Rectal smooth muscle tissue (tissue), 1 donor: ENCODE results near the gene ZNF143.
"Not testable (repeated sequence)": the region's sequence is repeated elsewhere in the genome, so short reads cannot be mapped to it uniquely, and the experiment has no call there.

Experiments used
- H3K27ac ChIP-seq: one replicate; pipeline ENCODE4 v1.7.0; 2013; ENCODE audit warnings: low read depth, low read length, inconsistent platforms
- H3K27me3 ChIP-seq: one replicate; pipeline ENCODE4 v1.7.0; 2013; ENCODE audit warnings: low read length; ENCODE audit not compliant: control insufficient read depth, insufficient read depth
- H3K36me3 ChIP-seq: one replicate; pipeline ENCODE4 v1.7.0; 2013; ENCODE audit warnings: low read length; ENCODE audit not compliant: control insufficient read depth, insufficient read depth
- H3K4me1 ChIP-seq: one replicate; pipeline ENCODE4 v1.7.0; 2013; ENCODE audit warnings: low read length; ENCODE audit not compliant: control insufficient read depth, insufficient read depth
- H3K4me3 ChIP-seq: one replicate; pipeline ENCODE4 v1.7.0; 2013; ENCODE audit warnings: low read length
- H3K9ac ChIP-seq: one replicate; pipeline ENCODE4 v1.7.0; 2013; ENCODE audit warnings: low read length

ZNF143 gene

GRCh38 chr11:9530901-9531625, 70.3 kb downstream of the ZNF143 start:
- H3K4me3 ChIP-seq = no peak overlapping the region
- no peak overlapping the region for H3K27ac ChIP-seq
- peaks cover 23% of the 10 kb centered on the region for H3K4me1 ChIP-seq

GRCh38 chr11:9533058-9533457, 72.2 kb downstream of the ZNF143 start:
- no peak overlapping the region for H3K9ac ChIP-seq
- peaks cover under 1% of the 10 kb centered on the region for H3K36me3 ChIP-seq
- no peaks in the 10 kb centered on the region for H3K27me3 ChIP-seq
- H3K27ac ChIP-seq = no peak overlapping the region
- H3K4me1 ChIP-seq = peaks cover 12% of the 10 kb centered on the region
- no peak overlapping the region for H3K4me3 ChIP-seq

More at GRCh38 chr11:9530901-9531625, 70.3 kb downstream of the ZNF143 start:
- no peaks in the 10 kb centered on the region for H3K27me3 ChIP-seq
- no peak overlapping the region for H3K9ac ChIP-seq
- H3K36me3 ChIP-seq = no peaks in the 10 kb centered on the region

- no peak overlapping the region for H3K9ac ChIP-seq
- peaks cover 2% of the 10 kb centered on the region for H3K36me3 ChIP-seq
- no peaks in the 10 kb centered on the region for H3K27me3 ChIP-seq
- peaks cover 12% of the 10 kb centered on the region for H3K4me1 ChIP-seq
- no peak overlapping the region for H3K27ac ChIP-seq
- no peak overlapping the region for H3K4me3 ChIP-seq
These were observed 73.1 kb downstream of the ZNF143 start for GRCh38 chr11:9533736-9534473.

GRCh38 chr11:9535189-9535781, 74.5 kb downstream of the ZNF143 start:
- no peak overlapping the region for H3K27ac ChIP-seq
- H3K9ac ChIP-seq = no peak overlapping the region
- no peak overlapping the region for H3K4me3 ChIP-seq
- peaks cover 2% of the 10 kb centered on the region for H3K36me3 ChIP-seq
- no peaks in the 10 kb centered on the region for H3K27me3 ChIP-seq
- no peaks in the 10 kb centered on the region for H3K4me1 ChIP-seq

GRCh38 chr11:9538548-9538947, 77.7 kb downstream of the ZNF143 start:
- Histone ChIP-seq H3K4me1 (no peaks in the 10 kb centered on the region), H3K9ac (no peak overlapping the region), H3K36me3 (peaks cover 2% of the 10 kb centered on the region), H3K27me3 (no peaks in the 10 kb centered on the region), H3K27ac (no peak overlapping the region), H3K4me3 (no peak overlapping the region)

- not testable (repeated sequence) for H3K27ac ChIP-seq, H3K4me1 ChIP-seq, H3K4me3 ChIP-seq, H3K36me3 ChIP-seq, H3K27me3 ChIP-seq, H3K9ac ChIP-seq
These were observed 88.4 kb downstream of the ZNF143 start for GRCh38 chr11:9549216-9549615.

GRCh38 chr11:9550191-9550628, 89.4 kb downstream of the ZNF143 start:
- Histone ChIP-seq H3K4me1 (no peaks in the 10 kb centered on the region), H3K4me3 (no peak overlapping the region), H3K27me3 (no peaks in the 10 kb centered on the region), H3K36me3 (no peaks in the 10 kb centered on the region), H3K9ac (no peak overlapping the region), H3K27ac (no peak overlapping the region)

- Histone ChIP-seq H3K9ac (no peak overlapping the region), H3K36me3 (no peaks in the 10 kb centered on the region), H3K27ac (no peak overlapping the region), H3K27me3 (no peaks in the 10 kb centered on the region), H3K4me3 (no peak overlapping the region), H3K4me1 (peaks cover 13% of the 10 kb centered on the region)
These were observed 100.6 kb downstream of the ZNF143 start for GRCh38 chr11:9561279-9561982.

- Histone ChIP-seq H3K4me3 (no peak overlapping the region), H3K4me1 (peaks cover 18% of the 10 kb centered on the region), H3K27ac (no peak overlapping the region), H3K27me3 (no peaks in the 10 kb centered on the region), H3K9ac (no peak overlapping the region), H3K36me3 (no peaks in the 10 kb centered on the region)
These were observed 101.9 kb downstream of the ZNF143 start for GRCh38 chr11:9562716-9563115.

- Histone ChIP-seq H3K27ac (no peak overlapping the region), H3K36me3 (no peaks in the 10 kb centered on the region), H3K9ac (no peak overlapping the region), H3K4me1 (peaks cover 22% of the 10 kb centered on the region), H3K27me3 (no peaks in the 10 kb centered on the region), H3K4me3 (no peak overlapping the region)
These were observed 102.5 kb downstream of the ZNF143 start for GRCh38 chr11:9563196-9563730.

GRCh38 chr11:9565822-9566560, 105.2 kb downstream of the ZNF143 start:
- Histone ChIP-seq H3K36me3 (no peaks in the 10 kb centered on the region), H3K4me1 (peaks cover 39% of the 10 kb centered on the region), H3K27ac (peak overlapping the region; percentile 98), H3K9ac (no peak overlapping the region), H3K4me3 (no peak overlapping the region), H3K27me3 (no peaks in the 10 kb centered on the region)
